Kidney (tissue), 22 donors: ENCODE measurements around the gene LRRC1. TPM values are rescaled to one million over a fixed set of nuclear protein-coding genes. Genes with fewer than 3 reads are reported as not detected.

Experiments
- DNase-seq, 5 donors: peaks; one replicate each; pipeline ENCODE4 v3.0.0-alpha.2; 2013 to 2020
- FAIRE-seq: peaks from 2 replicates; lab custom pipeline; 2012; peaks lifted over from hg19 to GRCh38; lab: Jason Lieb, UNC
- H3K27ac ChIP-seq, 2 donors: one replicate each; pipeline ENCODE4 v1.7.0; 2013; ENCODE audit warnings: low read depth in 2 of 2, low read length in 2 of 2, inconsistent platforms in 1 of 2
- H3K27me3 ChIP-seq: one replicate; pipeline ENCODE4 v1.7.1; 2013; ENCODE audit warnings: low read length, inconsistent platforms; ENCODE audit not compliant: control insufficient read depth, insufficient read depth
- H3K36me3 ChIP-seq, 3 donors: one replicate each; pipeline versions ENCODE4 v1.7.0 to v1.7.1; 2013; ENCODE audit warnings: low read length in 3 of 3, control low read depth in 1 of 3, inconsistent platforms in 1 of 3; ENCODE audit not compliant: insufficient read depth in 3 of 3, control insufficient read depth in 2 of 3
- H3K4me1 ChIP-seq, 3 donors: one replicate each; pipeline versions ENCODE4 v1.7.0 to v1.7.1; 2013; ENCODE audit warnings: low read length in 3 of 3, inconsistent platforms in 1 of 3, low read depth in 1 of 3; ENCODE audit not compliant: control insufficient read depth in 2 of 3, insufficient read depth in 2 of 3
- H3K4me3 ChIP-seq, 3 donors: one replicate each; pipeline versions ENCODE4 v1.7.0 to v1.8.1; 2013; ENCODE audit warnings: low read length in 3 of 3, control low read depth in 1 of 3, inconsistent platforms in 1 of 3
- H3K9ac ChIP-seq, 3 donors: one replicate each; pipeline versions ENCODE4 v1.7.0 to v1.7.1; 2013; ENCODE audit warnings: low read length in 3 of 3, control low read depth in 1 of 3, inconsistent platforms in 1 of 3
- H3K9me3 ChIP-seq, 3 donors: one replicate each; pipeline versions ENCODE4 v1.7.0 to v1.7.1; 2013; ENCODE audit warnings: low read length in 3 of 3, control low read depth in 1 of 3, inconsistent platforms in 1 of 3; ENCODE audit not compliant: control insufficient read depth in 2 of 3, insufficient read depth in 1 of 3
- CTCF ChIP-seq: IDR thresholded peaks from 3 replicates; pipeline ENCODE4 v1.5.1; 2012; ENCODE audit warnings: mild to moderate bottlenecking, moderate library complexity, borderline replicate concordance; ENCODE audit not compliant: insufficient read depth; ENCODE audit errors: extremely low read depth
- intact Hi-C: fragments of 100-400 bp; cut with DNase I; formaldehyde crosslinking; loops from one replicate; pipeline ENCODE4 v1.11.1; 2022
- long read RNA-seq, 10 donors: library from polyadenylated mRNA in 1 of 10; unstranded in 1 of 10; transcript quantifications; one replicate each; pipeline ENCODE4 v2.0.0 and lab custom pipeline, GENCODE V29; 2021 to 2026
- polyA plus RNA-seq: library from polyadenylated mRNA; stranded (reverse); fragments of 350-450 nt; fragmentation: Illumina TruSeq; extraction: RNeasy Lipid Tissue Mini Kit (QIAGEN cat#74804); gene quantifications from one replicate; pipeline ENCODE4 v1.2.3, GENCODE V29; 2014; ENCODE audit warnings: low read depth, low replicate concordance; ENCODE audit not compliant: insufficient read depth
- total RNA-seq: library from RNA; stranded (reverse); fragmentation: NEBNext Ultra II Directional; extraction: Animal tissue kit (Norgen Biotek cat#: 25700); gene quantifications from one replicate; pipeline ENCODE4 v1.2.1, GENCODE V29; 2021
- donor health status: control.
- donor health status: control.
- donor health status: control.
- donor health status: control.
- donor health status: control.
- donor health status: DM: yes; HTN: yes; CAD: no.
- donor health status: Normal renal cell carcinoma (clear cell type).

The LRRC1 gene
- 12.6 TPM for total RNA-seq
- 7.8 TPM for polyA plus RNA-seq
- long read RNA-seq, donor 1, transcript LRRC1-202 (14 exons, 3,180 nt), result major isoform, 5 of 5 reads
- long read RNA-seq, donor 1, partial matches to known transcripts, result 0 of 5 reads
- long read RNA-seq, donor 1, other reads (novel, unspliced or antisense), result 0 of 5 reads
- long read RNA-seq, donor 2, partial matches to known transcripts, result 11 of 15 reads
- long read RNA-seq, donor 2, other reads (novel, unspliced or antisense), result 0 of 15 reads
- long read RNA-seq, donor 3, transcript LRRC1-202 (14 exons, 3,180 nt), result major isoform, 5 of 6 reads
- long read RNA-seq, donor 3, partial matches to known transcripts, result 0 of 6 reads
- long read RNA-seq, donor 3, other reads (novel, unspliced or antisense), result 0 of 6 reads
- long read RNA-seq, donor 4, partial matches to known transcripts, result 0 of 4 reads
- long read RNA-seq, donor 4, other reads (novel, unspliced or antisense), result 0 of 4 reads
- long read RNA-seq, donor 5, result 0 reads
- long read RNA-seq, donor 6, partial matches to known transcripts, result 10 of 11 reads
- long read RNA-seq, donor 6, other reads (novel, unspliced or antisense), result 0 of 11 reads
- long read RNA-seq, donor 7, transcript LRRC1-202 (14 exons, 3,180 nt), result major isoform, 28 of 42 reads
- long read RNA-seq, donor 7, partial matches to known transcripts, result 5 of 42 reads
- long read RNA-seq, donor 7, other reads (novel, unspliced or antisense), result 9 of 42 reads
- long read RNA-seq, donor 8, partial matches to known transcripts, result 0 of 1 reads
- long read RNA-seq, donor 8, other reads (novel, unspliced or antisense), result 0 of 1 reads
- long read RNA-seq, donor 9, partial matches to known transcripts, result 7 of 9 reads
- long read RNA-seq, donor 9, other reads (novel, unspliced or antisense), result 0 of 9 reads
- long read RNA-seq, donor 10, partial matches to known transcripts, result 8 of 10 reads
- long read RNA-seq, donor 10, other reads (novel, unspliced or antisense), result 0 of 10 reads

GRCh38 chr6:53794720-53795339 lies at the start of gene LRRC1:
LRRC1 (plus strand) TSS chr6:53795005; CDS start chr6:53795257, 252 bp downstream.
- no peak for TF ChIP-seq CTCF
- Histone ChIP-seq H3K27me3 (no peaks in the 10 kb centered on the region), H3K9me3 (no peaks in the 10 kb centered on the region), H3K4me1 (peaks cover 3% of the 10 kb centered on the region in 3 donors), H3K9ac (peak within 1 kb of the TSS; percentile 71 to 79 (median 76)), H3K4me3 (peak within 1 kb of the TSS; percentile 83 to 93 (median 92)), H3K36me3 (no peaks in the 10 kb centered on the region), H3K27ac (peak within 1 kb of the TSS; percentile 52 to 73)
- DNase-seq (peak; percentile 95 to 98 (median 97)), FAIRE-seq (no peak)
- intact Hi-C loops, result no loop called here

GRCh38 chr6:53746442-53747103 lies 48.2 kb upstream of the LRRC1 start:
- intact Hi-C loops, result no loop called here
- Histone ChIP-seq H3K9ac (no peak overlapping the region), H3K36me3 (no peaks in the 10 kb centered on the region), H3K4me3 (no peak overlapping the region), H3K4me1 (peaks cover 0 to 2% (median 0%) of the 10 kb centered on the region in 3 donors), H3K27me3 (no peaks in the 10 kb centered on the region), H3K9me3 (no peaks in the 10 kb centered on the region), H3K27ac (no peak overlapping the region)
- TF ChIP-seq CTCF, result no peak
- DNase-seq (peak in 2 of 5 donors; percentile 58 to 67), FAIRE-seq (no peak)

GRCh38 chr6:53750052-53750650 lies 44.7 kb upstream of the LRRC1 start:
- Histone ChIP-seq H3K27ac (no peak overlapping the region), H3K9me3 (no peaks in the 10 kb centered on the region), H3K36me3 (no peaks in the 10 kb centered on the region), H3K27me3 (no peaks in the 10 kb centered on the region), H3K4me1 (peaks cover 0 to 2% (median 0%) of the 10 kb centered on the region in 3 donors), H3K4me3 (no peak overlapping the region), H3K9ac (no peak overlapping the region)
- intact Hi-C loops, result no loop called here
- no peak for DNase-seq
- TF ChIP-seq CTCF, result no peak
- FAIRE-seq, result no peak
